ENCODE measurements around the gene CALML4. TPM values are rescaled to one million over a fixed set of nuclear protein-coding genes. Genes with fewer than 3 reads are reported as not detected.

Gene CALML4
- total RNA-seq, 5 donors from 2014 or later (not counting 1 experiment from before 2014, with no cell fraction given), result 2.4 to 5.4 (median 3.3) TPM

- Mint-ChIP-seq H3K27me3 (no peaks in the 10 kb centered on the region), H3K36me3 (peaks cover 11% of the 10 kb centered on the region), H3K9me3 (no peaks in the 10 kb centered on the region), H3K4me1 (peaks cover 0 to 1% (median 0%) of the 10 kb centered on the region in 3 donors), H3K4me3 (no peak overlapping the region), H3K27ac (peak overlapping the region in 1 of 2 donors; percentile 8)
- Histone ChIP-seq H3K27ac (ENCODE audit: low read length) (no peak overlapping the region), H3K36me3 (ENCODE audit: control insufficient read depth in 2 of 2, extremely low read depth in 1 of 2, insufficient read depth in 1 of 2, low read length in 1 of 2) (peaks cover 9 to 22% of the 10 kb centered on the region in 2 donors), H3K9me3 (no peaks in the 10 kb centered on the region), H3K4me3 (ENCODE audit: control insufficient read depth in 1 of 2, extremely low read depth in 1 of 2, low read length in 1 of 2) (no peak overlapping the region), H3K4me1 (ENCODE audit: control insufficient read depth in 1 of 2, extremely low read depth in 1 of 2, insufficient read depth in 2 of 2, low read length in 2 of 2) (no peaks in the 10 kb centered on the region), H3K27me3 (replicated peaks in 1 of 2; ENCODE audit: control insufficient read depth in 2 of 2, extremely low read depth in 1 of 2, insufficient read depth in 2 of 2, low read length in 1 of 2) (no peaks in the 10 kb centered on the region)
- POLR2A ChIA-PET, result interaction anchor here in 1 of 2 donors (0.5 kb wide), 1 partner anchor 838 kb away, joined by 3 read pairs; no protein-coding TSS in a partner anchor
- ATAC-seq (replicated peaks in 1 of 4) (no peak), DNase-seq (no peak)
- WGBS (ENCODE audit: insufficient coverage), result 94% methylated on average over 13 of the region's 17 CpGs
- CTCF ChIA-PET, result interaction anchor here in 1 of 2 donors (0.7 kb wide), 1 partner anchor 729 kb away, joined by 3 read pairs; no protein-coding TSS in a partner anchor
Measured at GRCh38 chr15:68196445-68197169, 8.5 kb downstream of the CALML4 start.

- Mint-ChIP-seq H3K27ac (peak overlapping the region in 1 of 2 donors; percentile 58), H3K4me1 (no peaks in the 10 kb centered on the region), H3K36me3 (peaks cover 11% of the 10 kb centered on the region), H3K9me3 (no peaks in the 10 kb centered on the region), H3K4me3 (no peak overlapping the region), H3K27me3 (no peaks in the 10 kb centered on the region)
- Histone ChIP-seq H3K27ac (ENCODE audit: low read length) (no peak overlapping the region), H3K4me1 (ENCODE audit: control insufficient read depth in 1 of 2, extremely low read depth in 1 of 2, insufficient read depth in 2 of 2, low read length in 2 of 2) (no peaks in the 10 kb centered on the region), H3K27me3 (replicated peaks in 1 of 2; ENCODE audit: control insufficient read depth in 2 of 2, extremely low read depth in 1 of 2, insufficient read depth in 2 of 2, low read length in 1 of 2) (no peaks in the 10 kb centered on the region), H3K4me3 (ENCODE audit: control insufficient read depth in 1 of 2, extremely low read depth in 1 of 2, low read length in 1 of 2) (no peak overlapping the region), H3K36me3 (ENCODE audit: control insufficient read depth in 2 of 2, extremely low read depth in 1 of 2, insufficient read depth in 1 of 2, low read length in 1 of 2) (peaks cover 9 to 25% of the 10 kb centered on the region in 2 donors), H3K9me3 (no peaks in the 10 kb centered on the region)
- WGBS (ENCODE audit: insufficient coverage), result 100% methylated on average over 5 of the region's 8 CpGs
- ATAC-seq (replicated peaks in 1 of 4), result no peak
- CTCF ChIA-PET, result interaction anchor here in 1 of 2 donors (0.7 kb wide), 5 partner anchors 27 to 793 kb away, joined by 3 to 6 read pairs (median 4); no protein-coding TSS in a partner anchor
- POLR2A ChIA-PET, result interaction anchor here (0.6 kb wide), 2 partner anchors 20 to 30 kb away, joined by 4 to 5 read pairs; no protein-coding TSS in a partner anchor
- no peak for DNase-seq
Measured at GRCh38 chr15:68195336-68196112, 9.6 kb downstream of the CALML4 start.

- CTCF ChIA-PET, result no interaction called here
- Mint-ChIP-seq H3K9me3 (no peaks in the 10 kb centered on the region), H3K4me1 (no peaks in the 10 kb centered on the region), H3K4me3 (no peak overlapping the region), H3K36me3 (peaks cover 31% of the 10 kb centered on the region), H3K27me3 (no peaks in the 10 kb centered on the region), H3K27ac (peak overlapping the region; percentile 8 to 62)
- H3K36me3 ChIP-seq (ENCODE audit: control insufficient read depth in 2 of 2, extremely low read depth in 1 of 2, insufficient read depth in 1 of 2, low read length in 1 of 2), result peaks cover 6 to 39% of the 10 kb centered on the region in 2 donors
- no peak overlapping the region for H3K4me3 ChIP-seq (ENCODE audit: control insufficient read depth in 1 of 2, extremely low read depth in 1 of 2, low read length in 1 of 2)
- H3K9me3 ChIP-seq, result no peaks in the 10 kb centered on the region
- DNase-seq (no peak), ATAC-seq (replicated peaks in 1 of 4) (no peak)
- H3K4me1 ChIP-seq (ENCODE audit: control insufficient read depth in 1 of 2, extremely low read depth in 1 of 2, insufficient read depth in 2 of 2, low read length in 2 of 2), result no peaks in the 10 kb centered on the region
- H3K27ac ChIP-seq (ENCODE audit: low read length), result no peak overlapping the region
- H3K27me3 ChIP-seq (replicated peaks in 1 of 2; ENCODE audit: control insufficient read depth in 2 of 2, extremely low read depth in 1 of 2, insufficient read depth in 2 of 2, low read length in 1 of 2), result no peaks in the 10 kb centered on the region
- WGBS (ENCODE audit: insufficient coverage), result 100% methylated on average over 2 of the region's 5 CpGs
- POLR2A ChIA-PET, result interaction anchor here in 1 of 2 donors (0.6 kb wide), 1 partner anchor 37 kb away, joined by 13 read pairs; no protein-coding TSS in a partner anchor
Measured at GRCh38 chr15:68192804-68193486, 12.2 kb downstream of the CALML4 start.

GRCh38 chr15:68192117-68192516, 13.0 kb downstream of the CALML4 start:
- Histone ChIP-seq H3K27ac (ENCODE audit: low read length) (no peak overlapping the region), H3K4me1 (ENCODE audit: control insufficient read depth in 1 of 2, extremely low read depth in 1 of 2, insufficient read depth in 2 of 2, low read length in 2 of 2) (no peaks in the 10 kb centered on the region), H3K9me3 (no peaks in the 10 kb centered on the region), H3K27me3 (replicated peaks in 1 of 2; ENCODE audit: control insufficient read depth in 2 of 2, extremely low read depth in 1 of 2, insufficient read depth in 2 of 2, low read length in 1 of 2) (no peaks in the 10 kb centered on the region), H3K36me3 (ENCODE audit: control insufficient read depth in 2 of 2, extremely low read depth in 1 of 2, insufficient read depth in 1 of 2, low read length in 1 of 2) (peaks cover 4 to 47% of the 10 kb centered on the region in 2 donors), H3K4me3 (ENCODE audit: control insufficient read depth in 1 of 2, extremely low read depth in 1 of 2, low read length in 1 of 2) (no peak overlapping the region)
- ATAC-seq (replicated peaks in 1 of 4) (no peak), DNase-seq (no peak)
- CTCF ChIA-PET, result no interaction called here
- H3K9me3 Mint-ChIP-seq, result no peaks in the 10 kb centered on the region
- peak overlapping the region in 1 of 2 donors; percentile 12 for H3K27ac Mint-ChIP-seq
- H3K36me3 Mint-ChIP-seq, result peaks cover 35% of the 10 kb centered on the region
- H3K4me3 Mint-ChIP-seq, result no peak overlapping the region
- WGBS (ENCODE audit: insufficient coverage), result 83% methylated on average over 1 of the region's 4 CpGs
- POLR2A ChIA-PET, result no interaction called here
- no peaks in the 10 kb centered on the region for H3K27me3 Mint-ChIP-seq
- H3K4me1 Mint-ChIP-seq, result no peaks in the 10 kb centered on the region

GRCh38 chr15:68191555-68191954, 13.6 kb downstream of the CALML4 start:
- Mint-ChIP-seq H3K4me3 (no peak overlapping the region), H3K36me3 (peaks cover 35% of the 10 kb centered on the region), H3K9me3 (no peaks in the 10 kb centered on the region), H3K4me1 (no peaks in the 10 kb centered on the region), H3K27me3 (no peaks in the 10 kb centered on the region), H3K27ac (peak overlapping the region; percentile 12 to 17)
- H3K9me3 ChIP-seq, result no peaks in the 10 kb centered on the region
- no peak for ATAC-seq (replicated peaks in 1 of 4)
- DNase-seq, result no peak
- peaks cover 4 to 52% of the 10 kb centered on the region in 2 donors for H3K36me3 ChIP-seq (ENCODE audit: control insufficient read depth in 2 of 2, extremely low read depth in 1 of 2, insufficient read depth in 1 of 2, low read length in 1 of 2)
- H3K4me1 ChIP-seq (ENCODE audit: control insufficient read depth in 1 of 2, extremely low read depth in 1 of 2, insufficient read depth in 2 of 2, low read length in 2 of 2), result no peaks in the 10 kb centered on the region
- H3K27ac ChIP-seq (ENCODE audit: low read length), result no peak overlapping the region
- CTCF ChIA-PET, result interaction anchor here in 1 of 2 donors (1.0 kb wide), 1 partner anchor 16 kb away, joined by 3 read pairs; no protein-coding TSS in a partner anchor
- POLR2A ChIA-PET, result no interaction called here
- no peaks in the 10 kb centered on the region for H3K27me3 ChIP-seq (replicated peaks in 1 of 2; ENCODE audit: control insufficient read depth in 2 of 2, extremely low read depth in 1 of 2, insufficient read depth in 2 of 2, low read length in 1 of 2)
- WGBS (ENCODE audit: insufficient coverage), result 80% methylated on average over 1 of the region's 3 CpGs
- no peak overlapping the region for H3K4me3 ChIP-seq (ENCODE audit: control insufficient read depth in 1 of 2, extremely low read depth in 1 of 2, low read length in 1 of 2)

- H3K4me1 ChIP-seq (ENCODE audit: control insufficient read depth in 1 of 2, extremely low read depth in 1 of 2, insufficient read depth in 2 of 2, low read length in 2 of 2), result no peaks in the 10 kb centered on the region
- H3K9me3 ChIP-seq, result no peaks in the 10 kb centered on the region
- no peaks in the 10 kb centered on the region for H3K27me3 ChIP-seq (replicated peaks in 1 of 2; ENCODE audit: control insufficient read depth in 2 of 2, extremely low read depth in 1 of 2, insufficient read depth in 2 of 2, low read length in 1 of 2)
- WGBS (ENCODE audit: insufficient coverage), result no CpG with 5 or more reads among the region's 4 CpGs
- H3K4me3 Mint-ChIP-seq, result no peak overlapping the region
- no peaks in the 10 kb centered on the region for H3K27me3 Mint-ChIP-seq
- H3K36me3 ChIP-seq (ENCODE audit: control insufficient read depth in 2 of 2, extremely low read depth in 1 of 2, insufficient read depth in 1 of 2, low read length in 1 of 2), result peaks cover 5 to 65% of the 10 kb centered on the region in 2 donors
- H3K4me1 Mint-ChIP-seq, result no peaks in the 10 kb centered on the region
- DNase-seq, result no peak
- peak overlapping the region in 1 of 2 donors; percentile 55 for H3K27ac Mint-ChIP-seq
- H3K9me3 Mint-ChIP-seq, result no peaks in the 10 kb centered on the region
- ATAC-seq (replicated peaks in 1 of 4), result no peak
- POLR2A ChIA-PET, result no interaction called here
- CTCF ChIA-PET, result no interaction called here
- H3K27ac ChIP-seq (ENCODE audit: low read length), result no peak overlapping the region
- H3K4me3 ChIP-seq (ENCODE audit: control insufficient read depth in 1 of 2, extremely low read depth in 1 of 2, low read length in 1 of 2), result no peak overlapping the region
- H3K36me3 Mint-ChIP-seq, result peaks cover 41% of the 10 kb centered on the region
Measured at GRCh38 chr15:68190048-68190447, 15.1 kb downstream of the CALML4 start.

Data from T-cell (primary cell).